MM.1S (cell line): Measurements from ENCODE around the gene ERC2.

Experiments used
- DNase-seq: peaks from one replicate; pipeline ENCODE4 v3.0.0-alpha.2; 2015
- H2AFZ ChIP-seq: fragments of 300-600 bp; sonication (generic); 2 replicates; pipeline ENCODE4 v1.6.0; 2016; ENCODE audit warnings: antibody characterized with exemption, low read length
- H3F3A ChIP-seq: fragments of 300-600 bp; sonication (generic); 2 replicates; pipeline ENCODE4 v1.6.1; 2016; ENCODE audit warnings: mild to moderate bottlenecking, antibody characterized with exemption, low read length, moderate library complexity, mixed read lengths; ENCODE audit not compliant: insufficient read depth
- H3K27ac ChIP-seq: fragments of 300-600 bp; sonication (generic); 2 replicates; pipeline ENCODE4 v1.5.1; 2016; ENCODE audit warnings: mild to moderate bottlenecking, low read length
- H3K27me3 ChIP-seq: fragments of 300-600 bp; sonication (generic); replicated peaks from 2 replicates; pipeline ENCODE4 v1.6.0; 2016; ENCODE audit warnings: low read length; ENCODE audit not compliant: insufficient read depth
- H3K36me3 ChIP-seq: fragments of 300-600 bp; sonication (generic); replicated peaks from 2 replicates; pipeline ENCODE4 v1.6.1; 2016; ENCODE audit warnings: mild to moderate bottlenecking, low read length, mixed read lengths; ENCODE audit not compliant: insufficient read depth
- H3K4me1 ChIP-seq: fragments of 300-600 bp; sonication (generic); 2 replicates; pipeline ENCODE4 v1.6.1; 2016; ENCODE audit warnings: low read length, mixed read lengths
- H3K4me2 ChIP-seq: fragments of 300-600 bp; sonication (generic); 2 replicates; pipeline ENCODE4 v1.6.0; 2016; ENCODE audit warnings: low read depth, low read length
- H3K4me3 ChIP-seq: fragments of 300-600 bp; sonication (generic); 2 replicates; pipeline ENCODE4 v1.5.1; 2016; ENCODE audit warnings: low read length, mixed read lengths
- H3K79me2 ChIP-seq: fragments of 300-600 bp; sonication (generic); 2 replicates; pipeline ENCODE4 v1.6.1; 2016; ENCODE audit warnings: mixed run types, low read length, mixed read lengths
- H3K9ac ChIP-seq: fragments of 300-600 bp; sonication (generic); 2 replicates; pipeline ENCODE4 v1.6.1; 2016; ENCODE audit warnings: low read length, mixed read lengths
- H3K9me2 ChIP-seq: fragments of 300-600 bp; sonication (generic); replicated peaks from 2 replicates; pipeline ENCODE4 v1.6.1; 2016; ENCODE audit warnings: mild to moderate bottlenecking, low read length, mixed read lengths; ENCODE audit not compliant: insufficient read depth
- H3K9me3 ChIP-seq: fragments of 300-600 bp; sonication (generic); replicated peaks from 2 replicates; pipeline ENCODE4 v1.6.1; 2016; ENCODE audit warnings: mild to moderate bottlenecking, low read length, mixed read lengths; ENCODE audit not compliant: insufficient read depth
- H4K20me1 ChIP-seq: fragments of 300-600 bp; sonication (generic); 2 replicates; pipeline ENCODE4 v1.6.1; 2016; ENCODE audit warnings: mild to moderate bottlenecking, low read length, moderate library complexity, mixed read lengths; ENCODE audit not compliant: insufficient read depth
- CTCF ChIP-seq: fragments of 300-600 bp; sonication (generic); IDR thresholded peaks from 2 replicates; pipeline ENCODE4 v1.5.1; 2016; ENCODE audit warnings: antibody characterized with exemption, low read length, mixed read lengths
- EZH2 ChIP-seq: fragments of 300-600 bp; sonication (generic); optimal IDR thresholded peaks from 2 replicates; pipeline ENCODE3; 2017; ENCODE audit warnings: low read depth, mild to moderate bottlenecking, antibody characterized with exemption, low read length, mixed read lengths
- EZH2phosphoT487 ChIP-seq: fragments of 300-600 bp; sonication (generic); IDR thresholded peaks from 2 replicates; pipeline ENCODE4 v1.6.1; 2018; ENCODE audit warnings: antibody characterized with exemption, low read length

Gene ERC2

GRCh38 chr3:55951388-55951787, 516.9 kb downstream of the ERC2 start:
- no peaks in the 10 kb centered on the region for H4K20me1 ChIP-seq
- DNase-seq = no peak
- H3K9me2 ChIP-seq = no peaks in the 10 kb centered on the region
- no peaks in the 10 kb centered on the region for H3F3A ChIP-seq
- H3K79me2 ChIP-seq = no peaks in the 10 kb centered on the region
- H3K9ac ChIP-seq = no peak overlapping the region
- H3K4me1 ChIP-seq = no peaks in the 10 kb centered on the region
- no peak overlapping the region for H2AFZ ChIP-seq
- no peaks in the 10 kb centered on the region for H3K36me3 ChIP-seq
- H3K4me3 ChIP-seq = no peak overlapping the region
- H3K9me3 ChIP-seq = no peaks in the 10 kb centered on the region
- no peak overlapping the region for H3K27ac ChIP-seq
- no peak overlapping the region for H3K4me2 ChIP-seq
- no peaks in the 10 kb centered on the region for H3K27me3 ChIP-seq
- TF ChIP-seq EZH2 (no peak), CTCF (no peak), EZH2phosphoT487 (no peak)

- no peak for DNase-seq
- Histone ChIP-seq H3K79me2 (no peaks in the 10 kb centered on the region), H3K27me3 (no peaks in the 10 kb centered on the region), H3K4me1 (no peaks in the 10 kb centered on the region), H3K9ac (no peak overlapping the region), H3K4me3 (no peak overlapping the region), H3K9me3 (no peaks in the 10 kb centered on the region), H3K27ac (no peak overlapping the region), H3K36me3 (no peaks in the 10 kb centered on the region), H4K20me1 (no peaks in the 10 kb centered on the region), H3F3A (no peaks in the 10 kb centered on the region), H3K9me2 (no peaks in the 10 kb centered on the region), H2AFZ (no peak overlapping the region), H3K4me2 (no peak overlapping the region)
- TF ChIP-seq EZH2phosphoT487 (no peak), EZH2 (no peak), CTCF (no peak)
Observed at GRCh38 chr3:55947406-55947805, 520.9 kb downstream of the ERC2 start.

GRCh38 chr3:55946574-55947160, 521.6 kb downstream of the ERC2 start:
- H3K27me3 ChIP-seq = no peaks in the 10 kb centered on the region
- H3K36me3 ChIP-seq = no peaks in the 10 kb centered on the region
- no peak for DNase-seq
- no peak overlapping the region for H3K4me3 ChIP-seq
- H3K4me2 ChIP-seq = no peak overlapping the region
- TF ChIP-seq CTCF = no peak
- no peak for TF ChIP-seq EZH2
- TF ChIP-seq EZH2phosphoT487 = no peak
- H4K20me1 ChIP-seq = no peaks in the 10 kb centered on the region
- H3K79me2 ChIP-seq = no peaks in the 10 kb centered on the region
- no peak overlapping the region for H3K27ac ChIP-seq
- no peak overlapping the region for H2AFZ ChIP-seq
- no peaks in the 10 kb centered on the region for H3K9me3 ChIP-seq
- H3K4me1 ChIP-seq = no peaks in the 10 kb centered on the region
- no peaks in the 10 kb centered on the region for H3F3A ChIP-seq
- H3K9me2 ChIP-seq = no peaks in the 10 kb centered on the region
- no peak overlapping the region for H3K9ac ChIP-seq
